HEK293 (cell line): ENCODE data around the gene LY6G6D.

ENCODE experiments used
- ATF2 ChIP-seq: fragments of 450-650 bp; formaldehyde crosslinking; IDR thresholded peaks from 2 replicates; pipeline ENCODE4 v1.5.1; 2016; ENCODE audit warnings: missing biosample characterization, missing genetic modification characterization, low read depth
- BCL11A ChIP-seq: fragments of 450-650 bp; formaldehyde crosslinking; IDR thresholded peaks from 2 replicates; pipeline ENCODE4 v1.5.1; 2016; ENCODE audit warnings: low read depth, missing biosample characterization, missing genetic modification characterization
- HOXC10 ChIP-seq: sonication (generic); formaldehyde crosslinking; IDR thresholded peaks from 2 replicates; pipeline ENCODE4 v1.8.1; 2023; ENCODE audit warnings: mild to moderate bottlenecking, missing genetic modification reagents
- OSR2 ChIP-seq: fragments of 450-650 bp; formaldehyde crosslinking; IDR thresholded peaks from 2 replicates; pipeline ENCODE4 v1.5.1; 2016; ENCODE audit warnings: missing biosample characterization, missing genetic modification characterization
- PRDM2 ChIP-seq: fragments of 450-650 bp; formaldehyde crosslinking; IDR thresholded peaks from 2 replicates; pipeline ENCODE4 v1.5.1; 2016; ENCODE audit warnings: missing biosample characterization, missing genetic modification characterization, borderline replicate concordance
- TCF7L2 ChIP-seq: IDR thresholded peaks from 2 replicates; pipeline ENCODE4 v1.6.1; 2011; ENCODE audit warnings: low read depth, mild to moderate bottlenecking, inconsistent platforms, low read length, moderate library complexity, borderline replicate concordance
- WT1 ChIP-seq: fragments of 450-650 bp; formaldehyde crosslinking; IDR thresholded peaks from 2 replicates; pipeline ENCODE4 v1.5.1; 2016; ENCODE audit warnings: missing biosample characterization, missing genetic modification characterization
- YY2 ChIP-seq: fragments of 450-650 bp; formaldehyde crosslinking; IDR thresholded peaks from 2 replicates; pipeline ENCODE4 v1.5.1; 2016; ENCODE audit warnings: missing biosample characterization, missing genetic modification characterization
- ZNF146 ChIP-seq: fragments of 450-650 bp; formaldehyde crosslinking; IDR thresholded peaks from 2 replicates; pipeline ENCODE4 v1.5.1; 2016; ENCODE audit warnings: missing biosample characterization, missing genetic modification characterization
- ZNF174 ChIP-seq: fragments of 450-650 bp; formaldehyde crosslinking; IDR thresholded peaks from 2 replicates; pipeline ENCODE4 v1.5.0; 2017; ENCODE audit warnings: missing biosample characterization, mild to moderate bottlenecking, missing genetic modification characterization
- ZNF292 ChIP-seq: fragments of 450-650 bp; formaldehyde crosslinking; IDR thresholded peaks from 2 replicates; pipeline ENCODE4 v1.5.1; 2016; ENCODE audit warnings: low read depth, missing biosample characterization, missing genetic modification characterization, borderline replicate concordance
- ZNF341 ChIP-seq: fragments of 450-650 bp; formaldehyde crosslinking; IDR thresholded peaks from 2 replicates; pipeline ENCODE4; 2016; ENCODE audit warnings: low read depth, missing biosample characterization, missing genetic modification characterization
- ZNF37A ChIP-seq: fragments of 450-650 bp; IDR thresholded peaks from 2 replicates; pipeline ENCODE4 v1.5.1; 2018; ENCODE audit warnings: missing biosample characterization, missing genetic modification characterization
- ZNF426 ChIP-seq: fragments of 450-650 bp; formaldehyde crosslinking; IDR thresholded peaks from 2 replicates; pipeline ENCODE4 v1.5.1; 2017; ENCODE audit warnings: missing biosample characterization, missing genetic modification characterization, mild to moderate bottlenecking, inconsistent platforms, moderate library complexity
- ZNF501 ChIP-seq: fragments of 450-650 bp; formaldehyde crosslinking; IDR thresholded peaks from 2 replicates; pipeline ENCODE4 v1.5.1; 2016; ENCODE audit warnings: missing biosample characterization, missing genetic modification characterization
- ZNF518A ChIP-seq: fragments of 450-650 bp; formaldehyde crosslinking; conservative IDR thresholded peaks from 2 replicates; pipeline ENCODE4 v1.5.1; 2016; ENCODE audit warnings: low read depth, missing biosample characterization, missing genetic modification characterization
- ZNF549 ChIP-seq: fragments of 450-650 bp; IDR thresholded peaks from 2 replicates; pipeline ENCODE4 v1.5.1; 2018; ENCODE audit warnings: missing biosample characterization, missing genetic modification characterization, mild to moderate bottlenecking, inconsistent platforms, moderate library complexity
- ZNF658 ChIP-seq: fragments of 450-650 bp; formaldehyde crosslinking; IDR thresholded peaks from 2 replicates; pipeline ENCODE4; 2016; ENCODE audit warnings: missing biosample characterization, missing genetic modification characterization
- ZNF664 ChIP-seq: fragments of 450-650 bp; formaldehyde crosslinking; IDR thresholded peaks from 2 replicates; pipeline ENCODE4 v1.5.1; 2016; ENCODE audit warnings: missing biosample characterization, missing genetic modification characterization
- ZNF692 ChIP-seq: fragments of 450-650 bp; formaldehyde crosslinking; IDR thresholded peaks from 2 replicates; pipeline ENCODE4 v1.5.1; 2016; ENCODE audit warnings: missing biosample characterization, missing genetic modification characterization
- ZNF747 ChIP-seq: fragments of 450-650 bp; formaldehyde crosslinking; IDR thresholded peaks from 2 replicates; pipeline ENCODE4 v1.5.1; 2016; ENCODE audit warnings: missing biosample characterization, missing genetic modification characterization
- TF ChIP-seq, protein P1 (sequence below): fragments of 450-650 bp; formaldehyde crosslinking; IDR thresholded peaks from 2 replicates; pipeline ENCODE4 v1.5.1; 2017; ENCODE audit warnings: missing biosample characterization, missing genetic modification characterization
- TF ChIP-seq, protein P2 (sequence below): fragments of 450-650 bp; formaldehyde crosslinking; optimal IDR thresholded peaks from 2 replicates; pipeline ENCODE3; 2016; ENCODE audit warnings: missing biosample characterization, mild to moderate bottlenecking, missing genetic modification characterization

The LY6G6D gene

DNA sequence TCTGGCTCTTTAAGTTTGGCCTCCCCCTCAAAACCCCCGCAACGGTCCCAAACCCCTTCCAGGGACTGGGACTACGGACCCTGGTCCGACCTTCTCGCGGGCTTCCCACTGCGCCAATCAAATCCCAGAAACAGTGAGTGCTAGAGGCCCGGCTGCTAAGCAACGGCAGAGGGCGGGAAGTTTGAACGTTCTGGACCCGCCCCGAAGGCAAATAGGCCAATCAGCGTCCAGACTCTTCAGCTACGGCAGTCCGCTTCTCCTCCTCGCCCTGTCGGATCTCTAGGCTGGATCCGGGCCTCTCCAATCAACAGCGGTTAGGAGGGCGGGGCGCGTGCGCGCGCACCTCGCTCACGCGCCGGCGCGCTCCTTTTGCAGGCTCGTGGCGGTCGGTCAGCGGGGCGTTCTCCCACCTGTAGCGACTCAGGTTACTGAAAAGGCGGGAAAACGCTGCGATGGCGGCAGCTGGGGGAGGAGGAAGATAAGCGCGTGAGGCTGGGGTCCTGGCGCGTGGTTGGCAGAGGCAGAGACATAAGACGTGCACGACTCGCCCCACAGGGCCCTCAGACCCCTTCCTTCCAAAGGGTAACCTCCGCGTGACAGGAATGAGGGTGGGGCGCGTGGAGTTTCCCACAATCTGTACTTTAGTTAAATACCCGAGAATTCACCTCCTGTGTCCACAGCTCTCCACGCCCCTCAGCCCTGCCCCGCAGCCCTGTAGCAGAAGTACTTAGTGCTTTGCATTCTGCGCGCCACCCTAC, 24.7 kb downstream of the LY6G6D start, which contains the start of gene MSH5 (continued):
- TF ChIP-seq PRDM2, result no peak
- peak; percentile 70 for TF ChIP-seq WT1
- TF ChIP-seq ATF2 (tag by site-specific recombination), result no peak
- no peak for TF ChIP-seq ZNF747 (tag by site-specific recombination)
- TF ChIP-seq ZNF341, result peak; percentile 77
- no peak for TF ChIP-seq ZNF146 (tag by site-specific recombination)
- peak; percentile 92; the same call in 1 of the 2 replicates for TF ChIP-seq HOXC10
- no peak for TF ChIP-seq ZNF292 (tag by site-specific recombination)
- no peak for TF ChIP-seq OSR2
- no peak for TF ChIP-seq ZNF518A (tag by site-specific recombination)
- no peak for TF ChIP-seq ZNF549 (tag by site-specific recombination)
- no peak for TF ChIP-seq ZNF37A (tag by site-specific recombination)
- no peak for TF ChIP-seq ZNF174
- TF ChIP-seq TCF7L2, result no peak
- TF ChIP-seq, protein P1, sequence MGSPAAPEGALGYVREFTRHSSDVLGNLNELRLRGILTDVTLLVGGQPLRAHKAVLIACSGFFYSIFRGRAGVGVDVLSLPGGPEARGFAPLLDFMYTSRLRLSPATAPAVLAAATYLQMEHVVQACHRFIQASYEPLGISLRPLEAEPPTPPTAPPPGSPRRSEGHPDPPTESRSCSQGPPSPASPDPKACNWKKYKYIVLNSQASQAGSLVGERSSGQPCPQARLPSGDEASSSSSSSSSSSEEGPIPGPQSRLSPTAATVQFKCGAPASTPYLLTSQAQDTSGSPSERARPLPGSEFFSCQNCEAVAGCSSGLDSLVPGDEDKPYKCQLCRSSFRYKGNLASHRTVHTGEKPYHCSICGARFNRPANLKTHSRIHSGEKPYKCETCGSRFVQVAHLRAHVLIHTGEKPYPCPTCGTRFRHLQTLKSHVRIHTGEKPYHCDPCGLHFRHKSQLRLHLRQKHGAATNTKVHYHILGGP, result no peak
- peak; percentile 65; the same call in 1 of the 2 replicates for TF ChIP-seq ZNF501 (tag by site-specific recombination)
- TF ChIP-seq ZNF426 (tag by site-specific recombination), result no peak
- TF ChIP-seq ZNF658 (tag by site-specific recombination), result no peak
- peak; percentile 71 for TF ChIP-seq ZNF692 (tag by site-specific recombination)
- peak; percentile 90 for TF ChIP-seq YY2
- TF ChIP-seq ZNF664 (tag by site-specific recombination), result no peak
- TF ChIP-seq BCL11A (tag by site-specific recombination), result no peak
- TF ChIP-seq, protein P2, sequence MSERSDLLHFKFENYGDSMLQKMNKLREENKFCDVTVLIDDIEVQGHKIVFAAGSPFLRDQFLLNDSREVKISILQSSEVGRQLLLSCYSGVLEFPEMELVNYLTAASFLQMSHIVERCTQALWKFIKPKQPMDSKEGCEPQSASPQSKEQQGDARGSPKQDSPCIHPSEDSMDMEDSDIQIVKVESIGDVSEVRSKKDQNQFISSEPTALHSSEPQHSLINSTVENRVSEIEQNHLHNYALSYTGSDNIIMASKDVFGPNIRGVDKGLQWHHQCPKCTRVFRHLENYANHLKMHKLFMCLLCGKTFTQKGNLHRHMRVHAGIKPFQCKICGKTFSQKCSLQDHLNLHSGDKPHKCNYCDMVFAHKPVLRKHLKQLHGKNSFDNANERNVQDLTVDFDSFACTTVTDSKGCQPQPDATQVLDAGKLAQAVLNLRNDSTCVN, result peak; percentile 99
